ENCODE results near the gene CLCN7. TPM values are rescaled to one million over a fixed set of nuclear protein-coding genes. Genes with fewer than 3 reads are reported as not detected.
A peak's percentile ranks its signal among the peaks of the same experiment; 100 is the strongest.

Gene CLCN7
- total RNA-seq, 1 donor from 2014 or later: 36.6 TPM

DNA sequence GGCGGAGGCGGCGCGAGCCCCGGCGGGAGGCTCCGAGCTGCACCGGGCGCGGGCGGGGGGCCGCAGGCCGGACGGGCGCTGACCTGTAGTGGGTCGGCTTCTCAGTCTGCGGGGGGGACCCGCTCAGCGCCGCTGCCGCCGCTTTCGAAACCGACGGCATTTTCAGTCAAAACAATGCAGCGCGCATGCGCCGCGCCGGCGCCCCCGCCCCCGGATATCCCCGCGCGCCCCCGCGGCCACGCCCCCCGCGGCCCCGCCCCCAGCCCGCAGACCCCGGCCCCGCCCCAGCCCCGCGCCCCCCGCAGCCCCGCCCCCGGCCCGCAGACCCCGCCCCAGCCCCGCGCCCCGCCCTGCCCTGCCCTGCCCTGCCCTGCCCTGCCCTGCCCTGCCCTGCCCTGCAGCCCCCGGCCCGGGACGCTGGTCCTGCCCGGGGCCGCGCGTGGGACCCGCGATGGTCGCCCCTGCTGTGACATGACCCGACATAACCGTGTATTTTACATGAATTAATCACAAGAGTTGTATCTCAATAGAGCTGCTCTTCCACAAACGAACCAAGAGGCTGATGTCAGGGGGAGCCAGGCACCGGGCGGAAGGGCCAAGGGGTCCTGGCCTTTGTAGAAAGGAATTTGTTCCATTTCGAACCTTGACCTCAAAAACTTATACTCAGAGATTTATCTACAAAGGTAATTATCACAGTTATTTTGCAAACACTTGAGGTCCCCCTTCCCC, 60.1 kb downstream of the CLCN7 start, which contains the start of gene UNKL:
UNKL (minus strand) TSS at position 173 of the 729 bp plus-strand sequence; CDS start at position 160, 13 bp downstream.
- Histone ChIP-seq H3K27me3 (ENCODE audit: control insufficient read depth, insufficient read depth, low read length) (no peaks in the 10 kb centered on the region), H3K36me3 (ENCODE audit: control insufficient read depth, insufficient read depth, low read length) (no peaks in the 10 kb centered on the region), H3K4me3 (ENCODE audit: low read depth, low read length) (peak within 1 kb of the TSS; percentile 88)
- DNase-seq (ENCODE audit: low read depth) (no peak), FAIRE-seq (no peak)
- TF ChIP-seq, protein P1, sequence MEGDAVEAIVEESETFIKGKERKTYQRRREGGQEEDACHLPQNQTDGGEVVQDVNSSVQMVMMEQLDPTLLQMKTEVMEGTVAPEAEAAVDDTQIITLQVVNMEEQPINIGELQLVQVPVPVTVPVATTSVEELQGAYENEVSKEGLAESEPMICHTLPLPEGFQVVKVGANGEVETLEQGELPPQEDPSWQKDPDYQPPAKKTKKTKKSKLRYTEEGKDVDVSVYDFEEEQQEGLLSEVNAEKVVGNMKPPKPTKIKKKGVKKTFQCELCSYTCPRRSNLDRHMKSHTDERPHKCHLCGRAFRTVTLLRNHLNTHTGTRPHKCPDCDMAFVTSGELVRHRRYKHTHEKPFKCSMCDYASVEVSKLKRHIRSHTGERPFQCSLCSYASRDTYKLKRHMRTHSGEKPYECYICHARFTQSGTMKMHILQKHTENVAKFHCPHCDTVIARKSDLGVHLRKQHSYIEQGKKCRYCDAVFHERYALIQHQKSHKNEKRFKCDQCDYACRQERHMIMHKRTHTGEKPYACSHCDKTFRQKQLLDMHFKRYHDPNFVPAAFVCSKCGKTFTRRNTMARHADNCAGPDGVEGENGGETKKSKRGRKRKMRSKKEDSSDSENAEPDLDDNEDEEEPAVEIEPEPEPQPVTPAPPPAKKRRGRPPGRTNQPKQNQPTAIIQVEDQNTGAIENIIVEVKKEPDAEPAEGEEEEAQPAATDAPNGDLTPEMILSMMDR (IDR thresholded peaks at IDR 0.05; ENCODE audit: insufficient read depth, low read length, severe bottlenecking): no peak

DNA sequence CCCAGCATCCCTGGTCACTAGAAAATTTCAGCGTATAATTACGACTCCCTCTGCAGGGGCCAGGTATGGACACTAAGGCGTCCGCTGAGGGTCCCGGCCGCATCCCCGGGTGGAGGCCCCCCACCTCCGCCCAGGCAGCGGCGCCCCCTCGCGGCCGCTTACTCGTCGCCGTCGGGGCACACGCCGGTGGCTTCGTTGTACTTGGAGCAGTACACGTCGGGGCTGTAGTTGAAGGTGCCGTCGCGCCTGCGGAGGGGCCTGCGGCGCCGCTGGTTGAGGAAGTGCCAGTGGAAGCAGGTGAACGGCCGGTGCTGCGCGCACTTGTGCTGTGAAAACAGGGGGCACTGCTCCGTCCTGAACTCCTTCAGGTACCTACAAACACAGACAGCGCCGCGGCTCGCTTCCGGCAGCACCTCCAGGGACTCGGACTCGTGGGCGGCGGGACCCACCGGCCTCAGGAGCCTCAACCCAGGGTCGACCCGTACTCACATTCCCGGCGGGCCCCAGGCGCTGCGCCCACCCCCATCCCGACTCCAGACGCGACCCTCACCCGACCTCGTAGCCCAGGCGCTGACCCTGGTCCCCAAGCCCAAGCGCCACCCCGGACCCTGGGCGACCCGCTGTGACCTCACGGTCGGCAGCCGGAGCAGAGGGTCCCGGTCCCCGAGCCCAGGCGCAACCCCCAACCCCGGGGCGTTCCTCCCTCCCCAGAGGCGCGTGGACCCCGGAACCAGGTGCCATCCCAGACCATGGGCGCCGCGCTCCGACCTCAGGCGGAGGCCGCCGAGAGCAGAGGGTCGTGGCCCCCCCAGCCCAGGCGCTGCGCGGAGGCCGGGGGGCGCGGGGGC, 60.9 kb downstream of the CLCN7 start:
- Histone ChIP-seq H3K4me3 (ENCODE audit: low read depth, low read length) (peak overlapping the region; percentile 88), H3K27me3 (ENCODE audit: control insufficient read depth, insufficient read depth, low read length) (no peaks in the 10 kb centered on the region), H3K36me3 (ENCODE audit: control insufficient read depth, insufficient read depth, low read length) (no peaks in the 10 kb centered on the region)
- no peak for FAIRE-seq
- TF ChIP-seq, protein P1 (IDR thresholded peaks at IDR 0.05; ENCODE audit: insufficient read depth, low read length, severe bottlenecking): peak; percentile 66
- DNase-seq (ENCODE audit: low read depth): peak; percentile 10

DNA sequence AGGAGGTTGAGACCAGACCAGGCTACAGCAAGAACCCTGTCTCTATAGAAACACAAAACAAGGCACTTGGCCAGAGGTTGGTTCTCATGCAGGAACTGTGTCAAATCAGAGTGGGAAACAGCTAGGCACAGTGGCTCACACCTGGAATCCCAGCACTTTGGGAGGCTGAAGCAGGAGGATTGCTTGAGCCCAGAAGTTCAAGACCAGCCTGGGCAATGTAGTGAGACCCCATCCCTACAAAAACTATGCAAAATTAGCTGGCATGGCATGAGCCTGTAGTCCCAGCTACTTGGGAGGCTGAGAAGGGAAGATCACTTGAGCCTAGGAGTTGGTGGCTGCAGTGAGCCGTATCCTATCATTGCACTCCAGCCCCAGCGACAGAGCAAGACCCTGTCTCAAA, 62.0 kb downstream of the CLCN7 start:
- H3K27me3 ChIP-seq (ENCODE audit: control insufficient read depth, insufficient read depth, low read length): no peaks in the 10 kb centered on the region

DNA sequence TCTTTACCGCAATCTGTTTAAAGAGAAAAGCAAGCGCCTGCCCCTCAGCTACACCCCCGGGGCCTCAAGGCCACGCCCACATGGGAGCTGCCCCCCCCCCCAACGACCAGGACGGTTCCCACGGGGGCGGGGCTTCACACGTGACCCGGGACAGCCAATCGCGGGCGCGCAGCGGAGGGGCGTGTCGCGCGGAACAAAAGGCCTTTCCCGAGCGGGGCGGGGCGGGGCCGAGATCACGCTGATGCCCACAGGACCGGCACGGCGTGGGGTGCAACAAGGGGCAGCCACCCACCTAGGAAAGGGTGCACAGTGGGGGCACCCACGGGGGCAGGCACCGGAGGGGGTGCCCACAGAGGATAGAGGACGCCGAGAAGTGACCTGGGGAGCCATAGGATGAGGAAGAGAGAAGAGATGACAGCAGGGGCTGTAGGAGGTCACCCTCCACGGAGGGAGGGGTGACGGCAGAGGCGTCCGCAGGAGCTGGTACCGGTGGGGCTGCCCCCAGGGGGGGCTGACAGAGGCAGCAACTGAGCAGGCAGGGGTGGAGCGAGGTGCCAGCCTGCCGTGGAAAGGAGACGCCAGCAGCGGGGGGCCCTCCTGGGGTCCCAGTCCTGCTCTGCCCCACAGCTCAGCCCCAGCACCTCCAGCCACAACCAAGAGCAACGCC, 66.5 kb downstream of the CLCN7 start:
- no peaks in the 10 kb centered on the region for H3K27me3 ChIP-seq (ENCODE audit: control insufficient read depth, insufficient read depth, low read length)
- peak; percentile 41 for DNase-seq (ENCODE audit: low read depth)
- no peak for FAIRE-seq
- TF ChIP-seq, protein P1 (IDR thresholded peaks at IDR 0.05; ENCODE audit: insufficient read depth, low read length, severe bottlenecking): no peak
- peak overlapping the region; percentile 50 for H3K4me3 ChIP-seq (ENCODE audit: low read depth, low read length)
- H3K36me3 ChIP-seq (ENCODE audit: control insufficient read depth, insufficient read depth, low read length): peaks cover 1% of the 10 kb centered on the region

More for the DNA sequence above, 62.0 kb downstream of the CLCN7 start:
- FAIRE-seq: no peak
- H3K36me3 ChIP-seq (ENCODE audit: control insufficient read depth, insufficient read depth, low read length): no peaks in the 10 kb centered on the region
- DNase-seq (ENCODE audit: low read depth): no peak
- TF ChIP-seq, protein P1 (IDR thresholded peaks at IDR 0.05; ENCODE audit: insufficient read depth, low read length, severe bottlenecking): no peak
- H3K4me3 ChIP-seq (ENCODE audit: low read depth, low read length): no peak overlapping the region

DNA sequence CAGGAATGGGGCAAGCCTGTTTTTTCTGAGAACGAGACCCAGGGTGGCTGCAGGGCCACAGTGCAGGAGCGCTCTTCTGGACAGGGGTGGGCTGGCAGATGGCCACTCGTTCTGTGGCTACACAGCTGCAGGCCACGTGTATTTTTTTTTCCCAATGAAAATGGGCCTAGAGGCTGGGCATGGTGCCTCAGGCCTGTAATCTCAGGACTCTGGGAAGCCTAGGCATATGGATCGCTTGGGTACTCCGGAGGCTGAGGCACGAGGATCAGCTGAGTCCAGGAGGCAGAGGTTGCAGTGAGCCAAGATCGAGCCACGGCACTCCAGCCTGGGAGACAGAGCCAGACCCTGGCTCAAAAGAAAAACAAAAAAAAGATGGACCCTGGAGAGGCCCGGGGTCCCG, 67.1 kb downstream of the CLCN7 start:
- DNase-seq (ENCODE audit: low read depth) (no peak), FAIRE-seq (no peak)
- no peaks in the 10 kb centered on the region for H3K27me3 ChIP-seq (ENCODE audit: control insufficient read depth, insufficient read depth, low read length)
- H3K36me3 ChIP-seq (ENCODE audit: control insufficient read depth, insufficient read depth, low read length): peaks cover 1% of the 10 kb centered on the region
- TF ChIP-seq, protein P1 (IDR thresholded peaks at IDR 0.05; ENCODE audit: insufficient read depth, low read length, severe bottlenecking): no peak
- H3K4me3 ChIP-seq (ENCODE audit: low read depth, low read length): peak overlapping the region; percentile 50
